ENCODE results near the gene ACTMAP. TPM values are rescaled to one million over a fixed set of nuclear protein-coding genes. Genes with fewer than 3 reads are reported as not detected.

Gene ACTMAP
- total and polyA plus RNA-seq, 2 of the 13 experiments (the other 11 are each of a cell fraction or from before 2014, with no cell fraction given): 2.2 to 7.9 TPM

DNA sequence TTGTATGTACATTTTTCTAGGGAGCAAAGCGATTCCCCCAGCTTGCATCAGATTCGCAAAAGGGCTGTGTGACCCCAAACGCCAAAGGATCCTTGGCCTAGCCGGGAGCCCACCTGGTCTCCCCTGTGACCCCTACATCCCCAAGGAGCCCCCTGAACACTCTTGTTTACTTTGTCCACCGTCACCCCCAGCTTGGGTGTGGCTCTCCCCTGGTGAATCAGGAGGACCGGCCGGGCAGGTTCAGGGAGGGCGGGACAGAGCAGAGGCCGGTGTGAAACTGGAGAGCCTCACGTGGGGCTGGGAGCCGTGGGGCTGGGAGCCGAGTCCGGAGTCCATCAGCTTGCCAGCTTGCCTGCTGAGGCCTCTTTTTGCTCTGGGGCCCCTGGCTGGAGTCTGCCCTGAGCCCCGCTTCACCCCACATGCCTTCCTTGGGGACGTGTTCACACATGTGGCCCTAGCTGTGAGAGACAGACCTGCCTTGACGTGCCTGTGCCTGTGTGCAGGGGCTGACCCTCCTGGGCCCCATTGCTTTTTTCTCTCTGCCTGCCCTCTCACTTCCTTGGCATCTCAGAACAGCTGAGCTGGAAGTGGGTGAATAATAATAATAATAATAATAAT lies 31.4 kb downstream of the ACTMAP start (continued):
- TF ChIP-seq, protein P1, sequence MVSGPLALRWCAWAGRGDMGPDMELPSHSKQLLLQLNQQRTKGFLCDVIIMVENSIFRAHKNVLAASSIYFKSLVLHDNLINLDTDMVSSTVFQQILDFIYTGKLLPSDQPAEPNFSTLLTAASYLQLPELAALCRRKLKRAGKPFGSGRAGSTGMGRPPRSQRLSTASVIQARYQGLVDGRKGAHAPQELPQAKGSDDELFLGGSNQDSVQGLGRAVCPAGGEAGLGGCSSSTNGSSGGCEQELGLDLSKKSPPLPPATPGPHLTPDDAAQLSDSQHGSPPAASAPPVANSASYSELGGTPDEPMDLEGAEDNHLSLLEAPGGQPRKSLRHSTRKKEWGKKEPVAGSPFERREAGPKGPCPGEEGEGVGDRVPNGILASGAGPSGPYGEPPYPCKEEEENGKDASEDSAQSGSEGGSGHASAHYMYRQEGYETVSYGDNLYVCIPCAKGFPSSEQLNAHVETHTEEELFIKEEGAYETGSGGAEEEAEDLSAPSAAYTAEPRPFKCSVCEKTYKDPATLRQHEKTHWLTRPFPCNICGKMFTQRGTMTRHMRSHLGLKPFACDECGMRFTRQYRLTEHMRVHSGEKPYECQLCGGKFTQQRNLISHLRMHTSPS (CRISPR knock-in tag; IDR thresholded peaks at IDR 0.05; ENCODE audit: low read depth): peak; percentile 65
- TF ChIP-seq, protein P2, sequence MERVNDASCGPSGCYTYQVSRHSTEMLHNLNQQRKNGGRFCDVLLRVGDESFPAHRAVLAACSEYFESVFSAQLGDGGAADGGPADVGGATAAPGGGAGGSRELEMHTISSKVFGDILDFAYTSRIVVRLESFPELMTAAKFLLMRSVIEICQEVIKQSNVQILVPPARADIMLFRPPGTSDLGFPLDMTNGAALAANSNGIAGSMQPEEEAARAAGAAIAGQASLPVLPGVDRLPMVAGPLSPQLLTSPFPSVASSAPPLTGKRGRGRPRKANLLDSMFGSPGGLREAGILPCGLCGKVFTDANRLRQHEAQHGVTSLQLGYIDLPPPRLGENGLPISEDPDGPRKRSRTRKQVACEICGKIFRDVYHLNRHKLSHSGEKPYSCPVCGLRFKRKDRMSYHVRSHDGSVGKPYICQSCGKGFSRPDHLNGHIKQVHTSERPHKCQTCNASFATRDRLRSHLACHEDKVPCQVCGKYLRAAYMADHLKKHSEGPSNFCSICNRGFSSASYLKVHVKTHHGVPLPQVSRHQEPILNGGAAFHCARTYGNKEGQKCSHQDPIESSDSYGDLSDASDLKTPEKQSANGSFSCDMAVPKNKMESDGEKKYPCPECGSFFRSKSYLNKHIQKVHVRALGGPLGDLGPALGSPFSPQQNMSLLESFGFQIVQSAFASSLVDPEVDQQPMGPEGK (CRISPR knock-in tag; IDR thresholded peaks at IDR 0.05): peak; percentile 55
- TF ChIP-seq SOX5 (CRISPR knock-in tag; IDR thresholded peaks at IDR 0.05; ENCODE audit: borderline replicate concordance) (no peak), ZNF160 (CRISPR knock-in tag; IDR thresholded peaks at IDR 0.05) (peak; percentile 73; the same call in 1 of the 2 replicates), PHB2 (IDR thresholded peaks at IDR 0.05; ENCODE audit: partially characterized antibody) (no peak), ARNT (IDR thresholded peaks at IDR 0.05) (no peak), BCL6 (CRISPR knock-in tag; IDR thresholded peaks at IDR 0.05) (no peak), SRSF1 (optimal IDR thresholded peaks at IDR 0.05; ENCODE audit: low read depth, low read length) (no peak), CHCHD3 (CRISPR knock-in tag; IDR thresholded peaks at IDR 0.05) (no peak), ZNF670 (CRISPR knock-in tag; IDR thresholded peaks at IDR 0.05; ENCODE audit: borderline replicate concordance) (no peak), CBFB (CRISPR knock-in tag; IDR thresholded peaks at IDR 0.05) (no peak)
- TF ChIP-seq, protein P3, sequence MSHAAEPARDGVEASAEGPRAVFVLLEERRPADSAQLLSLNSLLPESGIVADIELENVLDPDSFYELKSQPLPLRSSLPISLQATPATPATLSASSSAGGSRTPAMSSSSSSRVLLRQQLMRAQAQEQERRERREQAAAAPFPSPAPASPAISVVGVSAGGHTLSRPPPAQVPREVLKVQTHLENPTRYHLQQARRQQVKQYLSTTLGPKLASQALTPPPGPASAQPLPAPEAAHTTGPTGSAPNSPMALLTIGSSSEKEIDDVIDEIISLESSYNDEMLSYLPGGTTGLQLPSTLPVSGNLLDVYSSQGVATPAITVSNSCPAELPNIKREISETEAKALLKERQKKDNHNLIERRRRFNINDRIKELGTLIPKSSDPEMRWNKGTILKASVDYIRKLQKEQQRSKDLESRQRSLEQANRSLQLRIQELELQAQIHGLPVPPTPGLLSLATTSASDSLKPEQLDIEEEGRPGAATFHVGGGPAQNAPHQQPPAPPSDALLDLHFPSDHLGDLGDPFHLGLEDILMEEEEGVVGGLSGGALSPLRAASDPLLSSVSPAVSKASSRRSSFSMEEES (CRISPR knock-in tag; IDR thresholded peaks at IDR 0.05): peak; percentile 85
- TF ChIP-seq, protein P4, sequence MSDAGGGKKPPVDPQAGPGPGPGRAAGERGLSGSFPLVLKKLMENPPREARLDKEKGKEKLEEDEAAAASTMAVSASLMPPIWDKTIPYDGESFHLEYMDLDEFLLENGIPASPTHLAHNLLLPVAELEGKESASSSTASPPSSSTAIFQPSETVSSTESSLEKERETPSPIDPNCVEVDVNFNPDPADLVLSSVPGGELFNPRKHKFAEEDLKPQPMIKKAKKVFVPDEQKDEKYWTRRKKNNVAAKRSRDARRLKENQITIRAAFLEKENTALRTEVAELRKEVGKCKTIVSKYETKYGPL (CRISPR knock-in tag; IDR thresholded peaks at IDR 0.05): no peak
- TF ChIP-seq, protein P5, sequence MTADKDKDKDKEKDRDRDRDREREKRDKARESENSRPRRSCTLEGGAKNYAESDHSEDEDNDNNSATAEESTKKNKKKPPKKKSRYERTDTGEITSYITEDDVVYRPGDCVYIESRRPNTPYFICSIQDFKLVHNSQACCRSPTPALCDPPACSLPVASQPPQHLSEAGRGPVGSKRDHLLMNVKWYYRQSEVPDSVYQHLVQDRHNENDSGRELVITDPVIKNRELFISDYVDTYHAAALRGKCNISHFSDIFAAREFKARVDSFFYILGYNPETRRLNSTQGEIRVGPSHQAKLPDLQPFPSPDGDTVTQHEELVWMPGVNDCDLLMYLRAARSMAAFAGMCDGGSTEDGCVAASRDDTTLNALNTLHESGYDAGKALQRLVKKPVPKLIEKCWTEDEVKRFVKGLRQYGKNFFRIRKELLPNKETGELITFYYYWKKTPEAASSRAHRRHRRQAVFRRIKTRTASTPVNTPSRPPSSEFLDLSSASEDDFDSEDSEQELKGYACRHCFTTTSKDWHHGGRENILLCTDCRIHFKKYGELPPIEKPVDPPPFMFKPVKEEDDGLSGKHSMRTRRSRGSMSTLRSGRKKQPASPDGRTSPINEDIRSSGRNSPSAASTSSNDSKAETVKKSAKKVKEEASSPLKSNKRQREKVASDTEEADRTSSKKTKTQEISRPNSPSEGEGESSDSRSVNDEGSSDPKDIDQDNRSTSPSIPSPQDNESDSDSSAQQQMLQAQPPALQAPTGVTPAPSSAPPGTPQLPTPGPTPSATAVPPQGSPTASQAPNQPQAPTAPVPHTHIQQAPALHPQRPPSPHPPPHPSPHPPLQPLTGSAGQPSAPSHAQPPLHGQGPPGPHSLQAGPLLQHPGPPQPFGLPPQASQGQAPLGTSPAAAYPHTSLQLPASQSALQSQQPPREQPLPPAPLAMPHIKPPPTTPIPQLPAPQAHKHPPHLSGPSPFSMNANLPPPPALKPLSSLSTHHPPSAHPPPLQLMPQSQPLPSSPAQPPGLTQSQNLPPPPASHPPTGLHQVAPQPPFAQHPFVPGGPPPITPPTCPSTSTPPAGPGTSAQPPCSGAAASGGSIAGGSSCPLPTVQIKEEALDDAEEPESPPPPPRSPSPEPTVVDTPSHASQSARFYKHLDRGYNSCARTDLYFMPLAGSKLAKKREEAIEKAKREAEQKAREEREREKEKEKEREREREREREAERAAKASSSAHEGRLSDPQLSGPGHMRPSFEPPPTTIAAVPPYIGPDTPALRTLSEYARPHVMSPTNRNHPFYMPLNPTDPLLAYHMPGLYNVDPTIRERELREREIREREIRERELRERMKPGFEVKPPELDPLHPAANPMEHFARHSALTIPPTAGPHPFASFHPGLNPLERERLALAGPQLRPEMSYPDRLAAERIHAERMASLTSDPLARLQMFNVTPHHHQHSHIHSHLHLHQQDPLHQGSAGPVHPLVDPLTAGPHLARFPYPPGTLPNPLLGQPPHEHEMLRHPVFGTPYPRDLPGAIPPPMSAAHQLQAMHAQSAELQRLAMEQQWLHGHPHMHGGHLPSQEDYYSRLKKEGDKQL (CRISPR knock-in tag; IDR thresholded peaks at IDR 0.05; ENCODE audit: low read depth): 0 out of 2 replicates have a peak, but pooled peaks have one; percentile 34
- TF ChIP-seq, protein P6, sequence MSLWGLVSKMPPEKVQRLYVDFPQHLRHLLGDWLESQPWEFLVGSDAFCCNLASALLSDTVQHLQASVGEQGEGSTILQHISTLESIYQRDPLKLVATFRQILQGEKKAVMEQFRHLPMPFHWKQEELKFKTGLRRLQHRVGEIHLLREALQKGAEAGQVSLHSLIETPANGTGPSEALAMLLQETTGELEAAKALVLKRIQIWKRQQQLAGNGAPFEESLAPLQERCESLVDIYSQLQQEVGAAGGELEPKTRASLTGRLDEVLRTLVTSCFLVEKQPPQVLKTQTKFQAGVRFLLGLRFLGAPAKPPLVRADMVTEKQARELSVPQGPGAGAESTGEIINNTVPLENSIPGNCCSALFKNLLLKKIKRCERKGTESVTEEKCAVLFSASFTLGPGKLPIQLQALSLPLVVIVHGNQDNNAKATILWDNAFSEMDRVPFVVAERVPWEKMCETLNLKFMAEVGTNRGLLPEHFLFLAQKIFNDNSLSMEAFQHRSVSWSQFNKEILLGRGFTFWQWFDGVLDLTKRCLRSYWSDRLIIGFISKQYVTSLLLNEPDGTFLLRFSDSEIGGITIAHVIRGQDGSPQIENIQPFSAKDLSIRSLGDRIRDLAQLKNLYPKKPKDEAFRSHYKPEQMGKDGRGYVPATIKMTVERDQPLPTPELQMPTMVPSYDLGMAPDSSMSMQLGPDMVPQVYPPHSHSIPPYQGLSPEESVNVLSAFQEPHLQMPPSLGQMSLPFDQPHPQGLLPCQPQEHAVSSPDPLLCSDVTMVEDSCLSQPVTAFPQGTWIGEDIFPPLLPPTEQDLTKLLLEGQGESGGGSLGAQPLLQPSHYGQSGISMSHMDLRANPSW (CRISPR knock-in tag; IDR thresholded peaks at IDR 0.05; ENCODE audit: borderline replicate concordance): no peak
